Naive thymus-derived CD8-positive, alpha-beta T cell (primary cell): ENCODE data around the gene BMP10. TPM values are rescaled to one million over a fixed set of nuclear protein-coding genes. Genes with fewer than 3 reads are reported as not detected.

Experiments used
- ATAC-seq, 2 donors: fragments of 150-1000 bp; cut with Tn5 transposase in 1 of 2; sonication (Bioruptor Pico), chemical (Tn5 transposase) in 1 of 2; 1 replicate in 1 of 2; 2 replicates in 1 of 2; pipeline ENCODE4 v1.10.0; 2021; ENCODE audit warnings: mild to moderate bottlenecking in 2 of 2, moderate library complexity in 2 of 2
- POLR2A ChIA-PET: fragments of 350-600 bp; sonication (Branson Sonifier 250); formaldehyde crosslinking; loops from one replicate; lab custom pipeline; 2021; ENCODE audit warnings: antibody characterized with exemption; lab: Charles Lee
- DNase-seq, 10 donors: peaks; one replicate each; pipeline versions ENCODE4 v3.0.0 to v3.0.0-alpha.2; 2020 to 2022
- H3K27ac Mint-ChIP-seq, 10 donors: one replicate each; pipeline ENCODE4 v1.8.0; 2020 to 2022; ENCODE audit warnings: mild to moderate bottlenecking in 10 of 10, mixed read lengths in 10 of 10, moderate library complexity in 4 of 10, inconsistent platforms in 1 of 10
- H3K27me3 Mint-ChIP-seq, 5 donors: one replicate each; pipeline ENCODE4 v1.8.0; 2021 to 2022; ENCODE audit warnings: mixed read lengths in 5 of 5
- H3K36me3 Mint-ChIP-seq, 3 donors: one replicate each; pipeline ENCODE4 v1.8.0; 2020 to 2022; ENCODE audit warnings: mixed read lengths in 3 of 3, mild to moderate bottlenecking in 2 of 3, inconsistent platforms in 1 of 3
- H3K4me1 Mint-ChIP-seq, 4 donors: one replicate each; pipeline ENCODE4 v1.8.0; 2021 to 2022; ENCODE audit warnings: mixed read lengths in 4 of 4
- H3K4me3 Mint-ChIP-seq, 10 donors: one replicate each; pipeline ENCODE4 v1.8.0; 2020 to 2022; ENCODE audit warnings: mild to moderate bottlenecking in 10 of 10, mixed read lengths in 10 of 10, moderate library complexity in 6 of 10, inconsistent platforms in 1 of 10
- H3K9me3 Mint-ChIP-seq, 9 donors: one replicate each; pipeline ENCODE4 v1.8.0; 2020 to 2022; ENCODE audit warnings: mixed read lengths in 9 of 9, mild to moderate bottlenecking in 3 of 9, inconsistent platforms in 1 of 9, moderate library complexity in 1 of 9
- polyA plus RNA-seq, 3 donors: library from polyadenylated mRNA; unstranded; fragments of 300-500 nt; fragmentation: Illumina TruSeq; gene quantifications; one replicate each; pipeline ENCODE4 v1.2.3, GENCODE V29; 2021
- total RNA-seq, 8 experiments: library from RNA in 2 of 8; stranded (reverse) in 2 of 8; gene quantifications; one replicate each; pipeline ENCODE4 v1.2.3 and lab custom pipeline; 2021 to 2026

Gene BMP10, protein sequence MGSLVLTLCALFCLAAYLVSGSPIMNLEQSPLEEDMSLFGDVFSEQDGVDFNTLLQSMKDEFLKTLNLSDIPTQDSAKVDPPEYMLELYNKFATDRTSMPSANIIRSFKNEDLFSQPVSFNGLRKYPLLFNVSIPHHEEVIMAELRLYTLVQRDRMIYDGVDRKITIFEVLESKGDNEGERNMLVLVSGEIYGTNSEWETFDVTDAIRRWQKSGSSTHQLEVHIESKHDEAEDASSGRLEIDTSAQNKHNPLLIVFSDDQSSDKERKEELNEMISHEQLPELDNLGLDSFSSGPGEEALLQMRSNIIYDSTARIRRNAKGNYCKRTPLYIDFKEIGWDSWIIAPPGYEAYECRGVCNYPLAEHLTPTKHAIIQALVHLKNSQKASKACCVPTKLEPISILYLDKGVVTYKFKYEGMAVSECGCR
- total RNA-seq (not detected), polyA plus RNA-seq (not detected), total RNA-seq (lab: John Stamatoyannopoulos, UW) (0 reads per million in 6 experiments)

GRCh38 chr2:68871159-68871764 lies at the start of gene BMP10:
Gene BMP10 (minus strand): TSS chr2:68871397. CDS start chr2:68871358, 39 bp downstream.
- POLR2A ChIA-PET: no interaction called here
- Mint-ChIP-seq H3K27ac (no peak within 1 kb of the TSS), H3K9me3 (no peaks in the 10 kb centered on the region), H3K36me3 (no peaks in the 10 kb centered on the region), H3K4me1 (no peaks in the 10 kb centered on the region), H3K27me3 (peaks cover 0 to 5% (median 3%) of the 10 kb centered on the region in 5 donors), H3K4me3 (no peak within 1 kb of the TSS)
- DNase-seq: no peak
- no peak for ATAC-seq

- no peaks in the 10 kb centered on the region for H3K9me3 Mint-ChIP-seq
- ATAC-seq (no peak), DNase-seq (no peak)
- POLR2A ChIA-PET: no interaction called here
- peak overlapping the region in 1 of 10 donors; percentile 50 for H3K27ac Mint-ChIP-seq
- H3K4me1 Mint-ChIP-seq: peaks cover 0 to 6% (median 0%) of the 10 kb centered on the region in 4 donors
- H3K4me3 Mint-ChIP-seq: no peak overlapping the region
- H3K36me3 Mint-ChIP-seq: no peaks in the 10 kb centered on the region
- no peaks in the 10 kb centered on the region for H3K27me3 Mint-ChIP-seq
Measured at GRCh38 chr2:68920481-68921170, 49.4 kb upstream of the BMP10 start.

- Mint-ChIP-seq H3K36me3 (no peaks in the 10 kb centered on the region), H3K27me3 (no peaks in the 10 kb centered on the region), H3K4me3 (no peak overlapping the region), H3K9me3 (no peaks in the 10 kb centered on the region), H3K27ac (no peak overlapping the region), H3K4me1 (no peaks in the 10 kb centered on the region)
- no peak for DNase-seq
- no peak for ATAC-seq
- POLR2A ChIA-PET: interaction anchor here (1.4 kb wide), 1 partner anchor 10 kb away, joined by 5 read pairs; no protein-coding TSS in a partner anchor
Measured at GRCh38 chr2:68918497-68918896, 47.3 kb upstream of the BMP10 start.

- no peaks in the 10 kb centered on the region for H3K27me3 Mint-ChIP-seq
- no peaks in the 10 kb centered on the region for H3K4me1 Mint-ChIP-seq
- H3K36me3 Mint-ChIP-seq: no peaks in the 10 kb centered on the region
- H3K4me3 Mint-ChIP-seq: no peak overlapping the region
- DNase-seq (no peak), ATAC-seq (no peak)
- no peaks in the 10 kb centered on the region for H3K9me3 Mint-ChIP-seq
- POLR2A ChIA-PET: interaction anchor here (1.4 kb wide), 1 partner anchor 9 kb away, joined by 5 read pairs; no protein-coding TSS in a partner anchor
- H3K27ac Mint-ChIP-seq: no peak overlapping the region
Measured at GRCh38 chr2:68917034-68917718, 46.0 kb upstream of the BMP10 start.

DNA sequence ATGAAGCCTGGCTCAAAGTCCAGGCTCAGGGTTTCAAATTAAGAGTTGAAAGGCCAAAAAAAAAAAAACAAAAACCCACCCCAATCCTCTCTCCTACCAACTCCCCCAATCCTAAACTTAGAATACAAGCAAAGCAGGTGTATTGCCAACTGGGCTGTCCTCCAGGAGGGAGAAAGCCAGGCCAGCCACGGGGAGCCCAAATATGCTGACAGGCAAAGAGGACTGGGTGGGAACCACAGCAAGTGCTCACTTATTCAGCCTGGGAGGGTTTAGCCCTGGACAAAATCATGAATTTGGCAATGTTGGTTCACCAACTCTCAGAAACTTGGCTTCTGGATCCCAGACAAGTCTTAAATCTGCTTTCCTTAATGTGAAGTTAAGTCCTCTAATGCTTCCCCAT lies 45.0 kb upstream of the BMP10 start:
- DNase-seq: no peak
- Mint-ChIP-seq H3K9me3 (no peaks in the 10 kb centered on the region), H3K4me1 (peaks cover 0 to under 1% (median 0%) of the 10 kb centered on the region in 4 donors), H3K27ac (no peak overlapping the region), H3K27me3 (no peaks in the 10 kb centered on the region), H3K36me3 (no peaks in the 10 kb centered on the region), H3K4me3 (no peak overlapping the region)
- POLR2A ChIA-PET: no interaction called here
- ATAC-seq: no peak

GRCh38 chr2:68915393-68915792 lies 44.2 kb upstream of the BMP10 start:
- Mint-ChIP-seq H3K27ac (no peak overlapping the region), H3K4me1 (peaks cover 0 to 2% (median under 1%) of the 10 kb centered on the region in 4 donors), H3K36me3 (no peaks in the 10 kb centered on the region), H3K27me3 (no peaks in the 10 kb centered on the region), H3K9me3 (no peaks in the 10 kb centered on the region), H3K4me3 (no peak overlapping the region)
- POLR2A ChIA-PET: no interaction called here
- no peak for DNase-seq
- ATAC-seq: no peak

- H3K36me3 Mint-ChIP-seq: no peaks in the 10 kb centered on the region
- peaks cover 11 to 19% (median 17%) of the 10 kb centered on the region in 4 donors for H3K4me1 Mint-ChIP-seq
- no peak for ATAC-seq
- no peaks in the 10 kb centered on the region for H3K9me3 Mint-ChIP-seq
- no peaks in the 10 kb centered on the region for H3K27me3 Mint-ChIP-seq
- H3K4me3 Mint-ChIP-seq: no peak overlapping the region
- DNase-seq: no peak
- H3K27ac Mint-ChIP-seq: no peak overlapping the region
- POLR2A ChIA-PET: no interaction called here
Measured at GRCh38 chr2:68913359-68913758, 42.2 kb upstream of the BMP10 start.

DNA sequence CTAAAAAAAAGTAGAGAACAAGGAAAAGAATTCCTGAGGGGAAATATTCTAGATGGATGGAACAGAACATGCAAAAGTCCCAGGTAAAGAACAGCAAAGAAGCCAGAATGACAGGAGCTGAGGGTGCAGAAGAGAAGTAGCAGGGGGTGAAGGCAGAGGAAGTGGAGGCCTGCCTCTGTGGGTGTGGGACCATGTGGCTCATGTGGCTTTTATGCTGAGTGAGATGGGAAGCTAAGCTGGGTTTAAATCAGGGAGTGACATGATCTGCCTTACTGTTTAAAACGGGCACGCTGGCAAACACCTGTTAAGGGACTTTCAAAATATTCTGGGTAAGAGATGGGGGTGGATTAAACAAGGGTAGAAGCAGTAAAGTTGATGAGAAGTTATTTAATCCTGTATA lies 41.5 kb upstream of the BMP10 start:
- Mint-ChIP-seq H3K4me3 (no peak overlapping the region), H3K36me3 (no peaks in the 10 kb centered on the region), H3K27ac (no peak overlapping the region), H3K9me3 (no peaks in the 10 kb centered on the region), H3K27me3 (no peaks in the 10 kb centered on the region), H3K4me1 (peaks cover 17 to 25% (median 23%) of the 10 kb centered on the region in 4 donors)
- ATAC-seq (no peak), DNase-seq (peak in 1 of 10 donors; percentile 13)
- POLR2A ChIA-PET: no interaction called here

DNA sequence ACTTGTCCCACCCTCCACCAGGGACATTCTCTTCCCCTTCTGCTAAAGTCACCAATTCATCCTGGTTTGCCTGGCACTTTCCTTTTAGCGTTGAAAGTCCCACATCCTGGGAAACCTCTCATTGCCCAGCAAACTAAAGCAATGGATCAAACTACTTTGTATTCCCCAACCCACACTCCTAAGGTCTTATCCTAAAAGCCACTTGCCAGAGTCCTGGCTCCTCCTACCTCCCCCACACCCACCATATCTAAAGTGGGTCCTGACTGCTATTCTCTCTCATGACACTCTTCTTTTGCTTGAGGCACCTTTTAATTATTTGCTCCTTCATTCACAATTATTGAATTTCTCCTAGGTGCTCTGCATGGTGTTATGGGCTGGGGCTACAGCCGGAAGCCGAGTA lies 40.9 kb upstream of the BMP10 start:
- POLR2A ChIA-PET: interaction anchor here (0.6 kb wide), 1 partner anchor 348 kb away, joined by 3 read pairs; no protein-coding TSS in a partner anchor
- H3K9me3 Mint-ChIP-seq: no peaks in the 10 kb centered on the region
- no peak overlapping the region for H3K27ac Mint-ChIP-seq
- DNase-seq (no peak), ATAC-seq (no peak)
- H3K36me3 Mint-ChIP-seq: no peaks in the 10 kb centered on the region
- H3K27me3 Mint-ChIP-seq: no peaks in the 10 kb centered on the region
- H3K4me1 Mint-ChIP-seq: peaks cover 20 to 31% (median 28%) of the 10 kb centered on the region in 4 donors
- no peak overlapping the region for H3K4me3 Mint-ChIP-seq

DNA sequence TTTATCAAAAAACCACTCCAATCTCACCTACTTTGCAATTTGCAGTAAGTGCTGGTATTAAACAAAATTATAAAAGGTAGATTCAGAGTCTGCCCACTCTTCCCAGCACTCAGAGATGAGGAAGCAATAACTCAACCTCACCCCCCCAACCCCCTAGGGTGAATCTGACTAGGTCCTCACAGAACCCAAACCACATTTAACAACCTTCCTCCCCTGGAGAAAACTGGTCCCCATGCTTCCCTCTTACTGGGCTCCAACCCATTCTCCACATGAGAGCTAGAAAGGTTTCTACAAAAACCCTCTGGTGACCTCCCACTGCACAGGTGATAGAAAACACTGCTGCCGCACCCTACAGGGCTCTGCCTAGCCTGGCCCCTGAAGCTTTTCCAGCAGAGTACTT lies 40.5 kb upstream of the BMP10 start:
- H3K4me3 Mint-ChIP-seq: no peak overlapping the region
- no peak for DNase-seq
- peaks cover 20 to 33% (median 29%) of the 10 kb centered on the region in 4 donors for H3K4me1 Mint-ChIP-seq
- POLR2A ChIA-PET: interaction anchor here (0.6 kb wide), 1 partner anchor 347 kb away, joined by 3 read pairs; no protein-coding TSS in a partner anchor
- no peak overlapping the region for H3K27ac Mint-ChIP-seq
- no peaks in the 10 kb centered on the region for H3K27me3 Mint-ChIP-seq
- no peak for ATAC-seq
- no peaks in the 10 kb centered on the region for H3K9me3 Mint-ChIP-seq
- no peaks in the 10 kb centered on the region for H3K36me3 Mint-ChIP-seq

DNA sequence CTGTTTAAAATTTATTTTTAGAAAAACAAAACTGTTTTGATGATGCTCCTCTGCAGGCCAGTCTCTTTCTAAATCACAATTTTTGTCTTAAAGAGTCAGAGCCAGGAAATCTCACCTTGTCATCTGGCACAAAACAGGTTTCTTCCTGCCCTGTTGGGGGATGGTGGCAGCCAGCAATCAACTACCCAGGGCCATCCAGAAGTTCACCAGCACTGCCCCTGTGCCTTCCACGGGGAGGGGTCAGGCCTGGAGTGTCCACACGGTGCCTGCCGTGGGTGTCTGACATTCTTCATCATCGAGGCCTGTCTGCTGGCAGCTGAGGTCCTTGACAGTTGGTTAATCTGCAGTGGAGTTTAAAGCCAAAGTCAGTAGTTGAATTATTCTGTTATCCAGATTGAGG lies 40.0 kb upstream of the BMP10 start:
- Mint-ChIP-seq H3K27ac (no peak overlapping the region), H3K36me3 (no peaks in the 10 kb centered on the region)

More for the DNA sequence above, 40.0 kb upstream of the BMP10 start:
- Mint-ChIP-seq H3K9me3 (no peaks in the 10 kb centered on the region), H3K4me3 (no peak overlapping the region), H3K4me1 (peaks cover 20 to 37% (median 29%) of the 10 kb centered on the region in 4 donors), H3K27me3 (no peaks in the 10 kb centered on the region)
- DNase-seq: no peak
- POLR2A ChIA-PET: interaction anchor here (0.6 kb wide), 1 partner anchor 347 kb away, joined by 3 read pairs; no protein-coding TSS in a partner anchor
- ATAC-seq: no peak
